HEK293 (cell line): ENCODE measurements around the gene MRPS9.

ENCODE experiments used
- CTCF ChIP-seq: fragments of 450-650 bp; formaldehyde crosslinking; IDR thresholded peaks from 2 replicates; pipeline ENCODE4 v1.5.1; 2016; ENCODE audit warnings: missing biosample characterization, missing genetic modification characterization
- HOXA7 ChIP-seq: sonication (generic); formaldehyde crosslinking; IDR thresholded peaks from 2 replicates; pipeline ENCODE4 v1.8.1; 2022; ENCODE audit warnings: missing genetic modification reagents, borderline replicate concordance
- TCF7L2 ChIP-seq: IDR thresholded peaks from 2 replicates; pipeline ENCODE4 v1.6.1; 2011; ENCODE audit warnings: low read depth, mild to moderate bottlenecking, inconsistent platforms, low read length, moderate library complexity, borderline replicate concordance
- TSHZ1 ChIP-seq: fragments of 450-650 bp; formaldehyde crosslinking; IDR thresholded peaks from 2 replicates; pipeline ENCODE4 v1.5.1; 2016; ENCODE audit warnings: missing biosample characterization, missing genetic modification characterization, borderline replicate concordance
- ZNF274 ChIP-seq, 2 experiments: fragments of 200-500 bp in 1 of 2; fragments of 450-650 bp in 1 of 2; sonication (Bioruptor generic) in 1 of 2; formaldehyde crosslinking in 1 of 2; IDR thresholded peaks; 2 replicates each; pipeline versions ENCODE4 v1.5.1 to v1.6.1; 2014 to 2016; ENCODE audit warnings: borderline replicate concordance in 1 of 2, inconsistent platforms in 1 of 2, low read length in 1 of 2, missing biosample characterization in 1 of 2, missing genetic modification characterization in 1 of 2
- ZNF701 ChIP-seq: fragments of 450-650 bp; formaldehyde crosslinking; IDR thresholded peaks from 2 replicates; pipeline ENCODE4 v1.5.1; 2016; ENCODE audit warnings: missing biosample characterization, missing genetic modification characterization
- ZNF704 ChIP-seq: fragments of 450-650 bp; formaldehyde crosslinking; IDR thresholded peaks from 2 replicates; pipeline ENCODE4 v1.5.1; 2016; ENCODE audit warnings: missing biosample characterization, missing genetic modification characterization

- TF ChIP-seq CTCF (tag by site-specific recombination) (no peak), HOXA7 (CRISPR knock-in tag) (no peak), ZNF704 (tag by site-specific recombination) (no peak), TSHZ1 (no peak), TCF7L2 (no peak), ZNF274 (IDR thresholded peaks at IDR 0.05; ENCODE audit: low read length) (no peak), ZNF274 (tag by site-specific recombination; IDR thresholded peaks at IDR 0.05; ENCODE audit: borderline replicate concordance) (no peak), ZNF701 (no peak)
Measured at GRCh38 chr2:105103481-105103880, 65.6 kb downstream of the MRPS9 start.
